Ectodermal cell (in vitro differentiated cells): ENCODE measurements around the gene CDH13.

Source experiments
- H3K27ac ChIP-seq: 2 replicates; pipeline ENCODE4 v1.7.0; 2013; ENCODE audit warnings: mild to moderate bottlenecking, low read depth, low read length; ENCODE audit not compliant: insufficient read depth, poor library complexity, severe bottlenecking
- H3K27me3 ChIP-seq: 2 replicates; pipeline ENCODE4 v1.7.0; 2013; ENCODE audit warnings: mild to moderate bottlenecking, low read length; ENCODE audit not compliant: insufficient read depth, control insufficient read depth, poor library complexity, severe bottlenecking
- H3K36me3 ChIP-seq: one replicate; pipeline ENCODE4 v1.7.0; 2013; ENCODE audit warnings: low read length; ENCODE audit not compliant: control insufficient read depth, insufficient read depth
- H3K4me1 ChIP-seq: one replicate; pipeline ENCODE4 v1.7.0; 2013; ENCODE audit warnings: low read length; ENCODE audit not compliant: control insufficient read depth, insufficient read depth
- H3K4me3 ChIP-seq: 2 replicates; pipeline ENCODE4 v1.7.0; 2013; ENCODE audit warnings: low read depth, low read length, control low read depth; ENCODE audit not compliant: insufficient read depth
- H3K9me3 ChIP-seq: 2 replicates; pipeline ENCODE4 v1.7.0; 2013; ENCODE audit warnings: mild to moderate bottlenecking, low read length, moderate library complexity; ENCODE audit not compliant: control insufficient read depth
- WGBS, 2 experiments: methylation state at CpG; one replicate each; pipeline ENCODE4 v1.1.7; 2013; ENCODE audit warnings: missing lambda C conversion rate in 2 of 2; 5-methylcytosine and 5-hydroxymethylcytosine counted together

Gene CDH13

DNA sequence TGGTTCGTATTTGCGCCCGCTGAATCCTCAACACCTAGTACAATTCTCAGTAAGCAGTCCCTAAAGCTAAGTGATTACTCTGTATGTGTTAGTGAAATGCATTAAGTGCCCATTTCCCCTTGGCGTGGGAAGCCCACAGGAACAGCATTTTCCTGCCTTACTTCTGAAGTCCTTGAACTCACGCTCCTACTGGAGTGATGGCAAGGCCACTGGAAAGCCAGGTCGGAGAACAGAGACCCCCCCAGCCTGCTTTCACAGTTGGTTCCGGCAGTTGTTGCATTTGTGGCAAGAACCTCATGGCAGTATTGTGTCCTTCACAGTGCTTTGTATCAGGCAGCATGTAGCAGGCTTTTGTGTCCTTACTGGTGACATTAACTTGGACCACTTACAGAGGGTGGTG, 340.7 kb downstream of the CDH13 start:
- H3K27me3 ChIP-seq: no peaks in the 10 kb centered on the region
- H3K4me1 ChIP-seq: no peaks in the 10 kb centered on the region
- WGBS, 2 experiments: 90 to 94% methylated on average over 7 of the region's 7 CpGs
- no peaks in the 10 kb centered on the region for H3K36me3 ChIP-seq
- no peaks in the 10 kb centered on the region for H3K9me3 ChIP-seq
- H3K4me3 ChIP-seq: no peak overlapping the region
- no peak overlapping the region for H3K27ac ChIP-seq

DNA sequence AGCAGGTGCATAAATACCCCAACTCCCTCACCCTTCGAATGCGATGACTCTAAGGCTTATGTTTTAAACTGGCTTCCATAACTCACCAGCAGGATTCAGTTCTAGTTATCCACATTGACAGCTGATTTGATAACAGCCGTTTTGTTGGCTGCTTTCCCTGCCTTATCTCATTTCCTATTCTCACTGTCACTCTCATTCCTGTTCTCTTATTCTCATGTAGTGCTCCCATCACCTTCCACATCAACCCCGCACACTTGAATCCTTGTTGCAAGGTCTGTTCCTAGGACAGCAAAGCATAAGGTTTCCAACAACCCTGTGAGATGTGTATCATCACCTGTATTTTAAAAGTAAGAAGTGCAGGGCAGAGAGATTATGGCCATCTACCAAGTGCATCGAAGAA, 344.4 kb downstream of the CDH13 start:
- Histone ChIP-seq H3K4me3 (no peak overlapping the region), H3K27me3 (no peaks in the 10 kb centered on the region), H3K27ac (no peak overlapping the region), H3K9me3 (no peaks in the 10 kb centered on the region), H3K36me3 (no peaks in the 10 kb centered on the region), H3K4me1 (no peaks in the 10 kb centered on the region)
- WGBS, 2 experiments: 95 to 97% methylated on average over 5 of the region's 5 CpGs

DNA sequence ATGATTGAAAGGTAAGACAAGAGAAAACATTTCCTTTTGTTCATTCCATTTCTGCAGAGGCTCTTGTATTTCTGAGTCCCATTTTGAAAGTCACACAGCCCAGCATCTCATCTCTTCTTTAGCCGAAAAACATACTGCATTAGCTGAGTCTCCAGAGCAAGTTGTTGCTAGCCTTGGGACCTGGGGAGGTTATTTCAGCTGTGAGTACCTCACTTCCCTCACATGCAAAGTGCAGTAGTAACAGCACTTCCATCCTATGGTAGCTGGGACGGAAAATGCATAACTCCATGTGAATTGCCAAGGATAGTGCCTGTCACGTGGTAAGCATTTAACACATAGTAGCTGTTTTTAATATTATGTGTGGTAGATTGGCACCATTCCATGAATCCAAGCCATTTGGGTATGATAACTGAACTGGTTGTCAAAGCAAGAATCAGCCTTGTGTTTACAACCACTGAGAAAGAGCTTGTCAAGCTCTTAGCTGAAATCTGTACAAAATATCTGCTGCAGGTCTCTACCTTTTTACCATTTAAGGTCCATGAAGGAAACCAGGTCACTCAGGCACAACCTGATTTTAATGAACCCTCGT, 345.7 kb downstream of the CDH13 start:
- no peak overlapping the region for H3K4me3 ChIP-seq
- H3K27me3 ChIP-seq: no peaks in the 10 kb centered on the region
- no peaks in the 10 kb centered on the region for H3K9me3 ChIP-seq
- H3K27ac ChIP-seq: no peak overlapping the region
- H3K4me1 ChIP-seq: no peaks in the 10 kb centered on the region
- H3K36me3 ChIP-seq: no peaks in the 10 kb centered on the region
- 77 to 81% methylated on average over 4 of the region's 4 CpGs for WGBS, 2 experiments

DNA sequence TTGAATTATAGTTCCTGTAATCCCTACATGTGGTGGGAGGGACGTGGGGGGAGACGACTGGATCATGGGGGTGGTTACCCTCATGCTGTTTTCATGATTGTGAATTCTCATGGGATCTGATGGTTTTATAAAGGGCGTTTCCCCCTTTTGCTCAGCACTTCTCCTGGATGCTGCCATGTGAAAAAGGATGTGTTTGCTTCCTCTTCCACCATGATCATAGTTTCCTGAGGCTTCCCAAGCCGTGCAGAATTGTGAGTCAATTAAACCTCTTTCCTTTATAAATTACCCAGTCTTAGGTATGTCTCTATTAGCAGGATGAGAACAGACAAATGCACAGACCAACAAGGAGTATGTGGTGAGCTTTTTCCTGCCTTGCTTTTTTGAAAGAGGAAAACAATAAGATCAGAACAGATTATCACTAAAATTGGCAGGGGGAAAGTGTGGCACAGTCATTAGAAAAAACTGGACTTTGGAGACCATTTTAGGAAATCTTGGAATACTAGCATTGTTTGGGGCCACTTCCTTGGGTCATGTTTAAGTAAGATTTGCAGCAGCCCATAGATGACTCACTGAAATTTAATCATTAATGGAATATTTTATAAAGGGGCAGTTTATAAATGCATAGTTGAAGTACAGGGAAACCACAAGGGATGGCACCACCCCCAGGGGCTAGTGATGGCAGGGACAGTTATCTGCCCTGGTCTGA, 352.8 kb downstream of the CDH13 start:
- Histone ChIP-seq H3K27ac (no peak overlapping the region), H3K9me3 (no peaks in the 10 kb centered on the region), H3K4me1 (no peaks in the 10 kb centered on the region), H3K27me3 (no peaks in the 10 kb centered on the region), H3K36me3 (no peaks in the 10 kb centered on the region), H3K4me3 (no peak overlapping the region)
- 87 to 91% methylated on average over 4 of the region's 4 CpGs for WGBS, 2 experiments

DNA sequence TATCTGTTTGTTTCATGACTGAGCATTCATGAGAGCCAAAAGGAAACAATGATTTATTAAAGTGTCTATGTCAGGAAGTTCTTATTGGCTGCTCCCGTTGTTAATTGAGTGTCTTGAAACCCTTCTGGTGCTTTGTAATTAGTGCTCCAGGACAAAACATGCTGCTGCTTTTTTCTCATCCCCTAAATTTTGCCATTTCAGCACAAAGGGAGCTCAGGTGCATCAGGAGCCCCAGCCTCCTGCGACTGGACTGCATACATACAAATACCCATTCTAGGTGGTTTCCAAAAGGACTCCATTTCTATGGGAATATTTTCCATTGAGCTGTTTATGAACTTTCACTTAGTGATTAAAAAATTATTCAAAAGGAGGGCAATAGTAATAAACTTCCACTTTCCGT, 354.0 kb downstream of the CDH13 start:
- 90 to 95% methylated on average over 2 to 3 of the region's 3 CpGs for WGBS, 2 experiments
- H3K36me3 ChIP-seq: no peaks in the 10 kb centered on the region
- no peaks in the 10 kb centered on the region for H3K9me3 ChIP-seq
- no peak overlapping the region for H3K27ac ChIP-seq
- no peaks in the 10 kb centered on the region for H3K4me1 ChIP-seq
- H3K27me3 ChIP-seq: no peaks in the 10 kb centered on the region
- H3K4me3 ChIP-seq: no peak overlapping the region

DNA sequence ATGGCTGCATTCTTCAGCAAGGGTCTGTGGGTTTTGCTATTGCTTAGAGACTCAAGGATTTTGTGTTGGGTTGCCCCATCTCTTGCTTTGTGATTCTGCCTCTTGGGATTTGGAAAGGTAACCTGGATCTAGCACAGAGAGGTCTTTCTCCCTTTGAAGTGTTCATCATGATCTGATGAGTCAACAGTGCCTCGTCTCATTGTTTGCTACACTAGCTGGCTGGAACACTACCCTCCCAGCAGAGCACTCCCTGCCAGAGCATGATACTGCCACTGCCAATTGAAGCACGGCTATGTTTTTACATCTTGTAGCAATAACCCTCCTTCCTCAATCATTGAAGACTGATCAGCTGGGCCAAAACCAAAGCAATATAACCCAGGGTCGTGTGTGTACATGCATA, 361.0 kb downstream of the CDH13 start:
- no peaks in the 10 kb centered on the region for H3K36me3 ChIP-seq
- H3K27ac ChIP-seq: no peak overlapping the region
- no peaks in the 10 kb centered on the region for H3K4me1 ChIP-seq
- H3K4me3 ChIP-seq: no peak overlapping the region
- no peaks in the 10 kb centered on the region for H3K9me3 ChIP-seq
- 90 to 98% methylated on average over 3 of the region's 3 CpGs for whole genome bisulfite sequencing, 2 experiments
- no peaks in the 10 kb centered on the region for H3K27me3 ChIP-seq

DNA sequence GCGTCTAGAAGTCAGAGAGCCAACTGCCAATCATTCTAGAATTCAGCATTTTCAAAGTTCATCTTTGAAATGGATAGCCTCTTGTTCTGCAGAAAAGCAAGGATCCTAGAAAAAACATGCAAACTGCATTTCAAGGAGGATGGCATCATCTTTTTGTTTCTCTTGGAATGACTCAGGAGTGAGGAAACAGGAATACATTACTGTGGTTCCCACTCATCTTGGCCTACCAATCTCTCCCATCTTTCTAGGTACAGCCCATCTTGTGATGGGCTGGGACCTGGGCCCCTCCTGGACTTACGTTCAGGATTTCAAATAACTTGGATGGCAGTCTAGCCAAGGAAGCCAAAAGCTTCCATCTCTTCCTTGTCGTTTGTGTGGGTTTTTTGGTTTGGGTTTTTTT, 363.4 kb downstream of the CDH13 start:
- no peaks in the 10 kb centered on the region for H3K36me3 ChIP-seq
- no peak overlapping the region for H3K27ac ChIP-seq
- H3K27me3 ChIP-seq: no peaks in the 10 kb centered on the region
- no peaks in the 10 kb centered on the region for H3K9me3 ChIP-seq
- WGBS, 2 experiments: 78 to 87% methylated on average over 3 of the region's 3 CpGs
- H3K4me1 ChIP-seq: no peaks in the 10 kb centered on the region
- no peak overlapping the region for H3K4me3 ChIP-seq

DNA sequence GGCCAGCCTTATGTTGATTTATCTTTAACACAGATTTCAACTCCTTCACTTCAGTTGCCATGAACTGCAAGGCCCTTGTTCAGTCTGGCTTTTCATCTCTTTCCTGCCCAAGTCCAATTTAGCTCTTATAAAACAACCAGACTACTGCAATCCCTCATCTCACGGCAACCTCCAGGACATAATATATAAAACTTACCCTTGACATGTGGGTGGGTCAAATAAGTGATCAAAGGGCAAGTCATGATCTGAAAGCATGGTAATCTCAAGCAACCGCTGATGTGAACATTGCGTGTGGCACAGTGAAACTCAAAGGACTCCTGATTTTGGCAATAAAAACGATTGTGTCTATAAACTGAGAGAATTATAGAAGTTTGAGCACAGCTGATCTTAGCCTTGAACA, 364.6 kb downstream of the CDH13 start:
- H3K4me3 ChIP-seq: no peak overlapping the region
- H3K27me3 ChIP-seq: no peaks in the 10 kb centered on the region
- H3K9me3 ChIP-seq: no peaks in the 10 kb centered on the region
- no peaks in the 10 kb centered on the region for H3K36me3 ChIP-seq
- H3K27ac ChIP-seq: no peak overlapping the region
- 82 to 87% methylated on average over 4 of the region's 4 CpGs for WGBS, 2 experiments
- H3K4me1 ChIP-seq: no peaks in the 10 kb centered on the region

DNA sequence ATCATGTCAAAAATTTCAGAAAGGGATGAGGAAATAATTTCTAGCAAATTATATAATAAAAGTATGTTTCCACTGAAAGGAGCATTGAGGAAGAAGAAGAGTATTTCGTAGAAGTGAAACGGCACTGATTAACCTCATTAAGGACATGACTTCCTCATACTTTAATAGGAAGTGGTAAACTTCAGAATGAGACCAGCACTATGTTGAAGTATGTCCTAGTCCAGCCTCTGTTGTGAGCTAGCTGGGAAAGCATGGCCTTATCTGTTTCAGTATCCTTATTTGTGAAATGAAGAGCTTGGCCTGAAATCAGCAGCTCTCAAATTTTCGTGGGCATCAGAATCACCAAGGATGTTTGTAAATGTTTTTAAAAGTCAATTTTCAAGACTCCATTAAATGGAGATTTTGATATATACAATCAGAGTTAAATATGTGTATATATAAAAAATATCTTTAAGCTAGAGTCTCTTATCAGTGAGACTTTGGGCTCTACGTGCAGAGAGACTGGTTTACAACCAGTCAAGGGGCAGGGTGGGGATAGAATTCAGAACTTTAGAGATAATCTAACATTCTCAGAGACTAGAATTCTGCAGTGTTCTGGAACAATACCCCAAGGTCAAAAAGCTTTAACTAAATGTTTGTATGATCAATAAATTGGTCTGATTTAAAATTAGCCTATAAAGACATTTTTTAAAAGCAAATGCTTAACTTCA, 365.4 kb downstream of the CDH13 start:
- H3K36me3 ChIP-seq: no peaks in the 10 kb centered on the region
- no peak overlapping the region for H3K27ac ChIP-seq
- no peaks in the 10 kb centered on the region for H3K9me3 ChIP-seq
- no peaks in the 10 kb centered on the region for H3K27me3 ChIP-seq
- 97 to 100% methylated on average over 4 of the region's 4 CpGs for WGBS, 2 experiments
- H3K4me1 ChIP-seq: no peaks in the 10 kb centered on the region
- no peak overlapping the region for H3K4me3 ChIP-seq

DNA sequence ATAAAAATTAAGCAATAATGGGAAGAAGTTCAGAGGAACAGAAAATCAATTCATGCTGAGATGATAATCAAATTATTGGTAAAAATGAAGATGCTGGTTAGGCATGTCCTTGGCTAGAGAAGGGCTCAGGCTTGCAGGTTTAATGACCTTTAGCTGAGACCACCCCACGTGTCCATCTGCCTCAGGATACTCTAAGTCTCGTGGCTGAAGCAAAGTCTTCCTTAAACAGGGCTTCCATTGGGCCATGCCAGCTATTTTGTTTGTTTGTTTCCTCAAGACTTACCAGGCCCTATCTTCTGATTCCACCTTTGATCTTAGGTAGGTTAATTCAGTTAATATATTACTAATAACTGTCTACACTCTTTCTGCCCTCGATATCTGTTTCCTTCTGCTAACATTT, 366.0 kb downstream of the CDH13 start:
- Histone ChIP-seq H3K36me3 (no peaks in the 10 kb centered on the region), H3K4me1 (no peaks in the 10 kb centered on the region), H3K9me3 (no peaks in the 10 kb centered on the region), H3K27me3 (no peaks in the 10 kb centered on the region), H3K27ac (no peak overlapping the region), H3K4me3 (no peak overlapping the region)
- WGBS, 2 experiments: 93% methylated on average over 2 to 3 of the region's 3 CpGs
